Fibroblast of villous mesenchyme (primary cell): ENCODE measurements around the gene ZNF268. TPM values are rescaled to one million over a fixed set of nuclear protein-coding genes. Genes with fewer than 3 reads are reported as not detected.

ENCODE experiments used
- DNase-seq: peaks from one replicate; pipeline ENCODE4 v3.0.0-alpha.2; 2010; ENCODE audit warnings: low read depth
- H3K4me3 ChIP-seq: 2 replicates; pipeline ENCODE4 v1.5.1; 2011; ENCODE audit warnings: low read depth, mild to moderate bottlenecking, low read length
- total RNA-seq: library from RNA; depleted of rRNA; stranded (reverse); fragments of >200 nt; gene quantifications from 2 replicates; pipeline ENCODE4 v1.2.3, GENCODE V29; 2012
- TF ChIP-seq, protein P1 (sequence below): IDR thresholded peaks from 2 replicates; pipeline ENCODE4 v1.5.1; 2012; ENCODE audit warnings: low read depth, mild to moderate bottlenecking, low read length; ENCODE audit not compliant: insufficient read depth

Gene ZNF268
- total RNA-seq, 1 donor: 23.3 TPM

DNA sequence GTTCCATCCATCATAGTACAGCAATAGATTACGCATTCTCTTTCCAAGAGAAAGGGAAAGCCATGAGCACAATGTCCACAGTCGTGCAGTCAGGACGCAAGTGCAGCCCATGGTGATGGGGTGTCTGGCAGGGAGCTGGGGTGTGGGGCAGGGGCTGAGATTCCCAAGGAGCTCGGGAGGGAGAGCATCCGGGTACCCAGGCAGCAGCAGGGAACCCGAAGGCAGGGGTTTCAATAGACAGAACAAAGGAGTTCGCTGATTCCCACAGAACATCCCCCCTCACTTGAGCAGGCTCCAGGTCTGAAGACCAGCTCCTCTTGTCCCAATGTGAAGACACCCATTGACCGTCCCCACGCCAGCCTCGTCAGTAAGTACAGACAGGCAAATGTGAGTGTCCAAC is 40.9 kb downstream of the ZNF268 start:
- TF ChIP-seq, protein P1, sequence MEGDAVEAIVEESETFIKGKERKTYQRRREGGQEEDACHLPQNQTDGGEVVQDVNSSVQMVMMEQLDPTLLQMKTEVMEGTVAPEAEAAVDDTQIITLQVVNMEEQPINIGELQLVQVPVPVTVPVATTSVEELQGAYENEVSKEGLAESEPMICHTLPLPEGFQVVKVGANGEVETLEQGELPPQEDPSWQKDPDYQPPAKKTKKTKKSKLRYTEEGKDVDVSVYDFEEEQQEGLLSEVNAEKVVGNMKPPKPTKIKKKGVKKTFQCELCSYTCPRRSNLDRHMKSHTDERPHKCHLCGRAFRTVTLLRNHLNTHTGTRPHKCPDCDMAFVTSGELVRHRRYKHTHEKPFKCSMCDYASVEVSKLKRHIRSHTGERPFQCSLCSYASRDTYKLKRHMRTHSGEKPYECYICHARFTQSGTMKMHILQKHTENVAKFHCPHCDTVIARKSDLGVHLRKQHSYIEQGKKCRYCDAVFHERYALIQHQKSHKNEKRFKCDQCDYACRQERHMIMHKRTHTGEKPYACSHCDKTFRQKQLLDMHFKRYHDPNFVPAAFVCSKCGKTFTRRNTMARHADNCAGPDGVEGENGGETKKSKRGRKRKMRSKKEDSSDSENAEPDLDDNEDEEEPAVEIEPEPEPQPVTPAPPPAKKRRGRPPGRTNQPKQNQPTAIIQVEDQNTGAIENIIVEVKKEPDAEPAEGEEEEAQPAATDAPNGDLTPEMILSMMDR: no peak
- no peak for DNase-seq
- H3K4me3 ChIP-seq: no peak overlapping the region

GRCh38 chr12:133225527-133225926 is 44.2 kb downstream of the ZNF268 start:
- no peak for DNase-seq
- no peak overlapping the region for H3K4me3 ChIP-seq
- TF ChIP-seq, protein P1: no peak

DNA sequence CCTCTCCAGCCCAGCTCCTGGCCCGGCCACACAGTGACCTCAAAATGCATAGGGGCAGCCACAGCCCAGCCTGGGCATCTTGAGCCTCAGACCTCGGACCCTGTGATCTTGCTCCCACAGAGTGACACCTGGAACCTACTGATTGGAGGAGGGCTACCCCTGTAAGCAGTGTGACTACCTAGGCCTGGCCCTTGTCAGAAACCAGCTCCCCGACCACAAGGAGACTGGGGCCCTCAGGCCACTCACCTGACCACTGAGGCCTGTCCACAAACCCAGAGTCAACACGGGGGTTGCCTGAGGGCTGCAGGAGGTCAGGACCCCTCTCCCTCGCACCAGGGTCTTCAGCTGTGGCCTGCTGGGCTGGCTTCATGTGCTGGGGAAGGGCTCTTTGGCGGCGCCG is 45.4 kb downstream of the ZNF268 start:
- no peak for DNase-seq
- H3K4me3 ChIP-seq: no peak overlapping the region
- TF ChIP-seq, protein P1: no peak

- TF ChIP-seq, protein P1: no peak
- H3K4me3 ChIP-seq: no peak overlapping the region
- DNase-seq: no peak
Observed at GRCh38 chr12:133227281-133227852, 46.1 kb downstream of the ZNF268 start.

GRCh38 chr12:133231001-133231400 is 49.7 kb downstream of the ZNF268 start:
- TF ChIP-seq, protein P1: no peak
- no peak overlapping the region for H3K4me3 ChIP-seq
- no peak for DNase-seq

- TF ChIP-seq, protein P1: no peak
- H3K4me3 ChIP-seq: no peak overlapping the region
- no peak for DNase-seq
Observed at GRCh38 chr12:133233006-133233405, 51.7 kb downstream of the ZNF268 start.

- no peak overlapping the region for H3K4me3 ChIP-seq
- TF ChIP-seq, protein P1: no peak
- no peak for DNase-seq
Observed at GRCh38 chr12:133233993-133234564, 52.8 kb downstream of the ZNF268 start.
